ENCODE results near the gene RUFY1.

- TF ChIP-seq ZFP3 (CRISPR knock-in tag; IDR thresholded peaks at IDR 0.05), result no peak
- TF ChIP-seq TSHZ2 (CRISPR knock-in tag; IDR thresholded peaks at IDR 0.05), result no peak
- TF ChIP-seq POU6F1 (CRISPR knock-in tag; IDR thresholded peaks at IDR 0.05; ENCODE audit: borderline replicate concordance, low read depth), result no peak
- no peak for TF ChIP-seq PATZ1 (CRISPR knock-in tag; IDR thresholded peaks at IDR 0.05; ENCODE audit: borderline replicate concordance)
- TF ChIP-seq ISL1 (CRISPR knock-in tag; IDR thresholded peaks at IDR 0.05), result no peak
- no peak for TF ChIP-seq ZFP30 (CRISPR knock-in tag; IDR thresholded peaks at IDR 0.05)
- TF ChIP-seq ZNF8 (CRISPR knock-in tag; IDR thresholded peaks at IDR 0.05), result no peak
- TF ChIP-seq ARNTL (CRISPR knock-in tag; IDR thresholded peaks at IDR 0.05; ENCODE audit: borderline replicate concordance, low read depth), result no peak
Measured at GRCh38 chr5:179648410-179648809, 98.1 kb downstream of the RUFY1 start.

Data from SK-N-SH treated with all-trans-retinoic acid at 6 μM for 48 hours (cell line).